ENCODE data around the gene DOCK4. TPM values are rescaled to one million over a fixed set of nuclear protein-coding genes. Genes with fewer than 3 reads are reported as not detected.
A peak's percentile ranks its signal among the peaks of the same experiment; 100 is the strongest.

Gene DOCK4
- total RNA-seq, 4 donors from 2014 or later: 9.9 to 30.9 (median 13.7) TPM

DNA sequence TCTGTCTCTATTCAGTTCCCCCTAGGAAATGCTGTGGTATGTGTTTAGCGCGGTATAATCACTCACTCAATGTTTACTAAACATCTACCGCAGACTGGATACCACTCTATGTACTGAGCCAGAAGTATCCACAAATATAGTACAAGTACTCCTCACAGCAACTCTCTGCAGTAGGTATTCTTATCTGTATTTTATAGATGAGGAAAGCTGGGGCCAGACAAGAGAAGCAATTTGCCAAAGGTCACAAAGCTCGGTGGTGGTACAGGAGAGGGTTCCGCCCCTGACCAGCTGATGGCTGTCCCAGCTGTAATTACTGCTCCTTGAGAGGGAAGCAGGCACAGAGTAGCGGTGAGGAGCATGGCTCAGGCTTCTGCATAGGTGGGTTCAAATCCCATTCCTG is 184.1 kb downstream of the DOCK4 start:
- WGBS, 2 donors: 86 to 89% methylated on average over 6 of the region's 6 CpGs
- Histone ChIP-seq H3K4me1 (peaks cover 0 to 27% (median 7%) of the 10 kb centered on the region in 3 donors), H3K36me3 (no peaks in the 10 kb centered on the region), H3K27me3 (no peaks in the 10 kb centered on the region), H3K27ac (peak overlapping the region in 2 of 4 donors; percentile 27 to 36), H3K4me3 (no peak overlapping the region), H3K9me3 (no peaks in the 10 kb centered on the region)
- DNase-seq: no peak
- TF ChIP-seq CTCF (IDR thresholded peaks at IDR 0.05) (no peak), POLR2A (IDR thresholded peaks at IDR 0.05) (no peak)
- intact Hi-C loops (cut with DNase I): no loop called here

- DNase-seq: no peak
- intact Hi-C loops (cut with DNase I): no loop called here
- H3K4me1 ChIP-seq: peaks cover 0 to 27% (median 7%) of the 10 kb centered on the region in 3 donors
- WGBS, 2 donors: 81 to 89% methylated on average over 7 of the region's 7 CpGs
- no peaks in the 10 kb centered on the region for H3K27me3 ChIP-seq
- H3K4me3 ChIP-seq: no peak overlapping the region
- no peak for TF ChIP-seq CTCF (IDR thresholded peaks at IDR 0.05)
- TF ChIP-seq POLR2A (IDR thresholded peaks at IDR 0.05): no peak
- peak overlapping the region in 2 of 4 donors; percentile 27 to 36 for H3K27ac ChIP-seq
- no peaks in the 10 kb centered on the region for H3K9me3 ChIP-seq
- no peaks in the 10 kb centered on the region for H3K36me3 ChIP-seq
Measured at GRCh38 chr7:112021379-112022044, 184.7 kb downstream of the DOCK4 start.

GRCh38 chr7:112020800-112021199 is 185.4 kb downstream of the DOCK4 start:
- H3K9me3 ChIP-seq: no peaks in the 10 kb centered on the region
- TF ChIP-seq CTCF (IDR thresholded peaks at IDR 0.05): no peak
- TF ChIP-seq POLR2A (IDR thresholded peaks at IDR 0.05): no peak
- no peak for DNase-seq
- peaks cover 0 to 27% (median 7%) of the 10 kb centered on the region in 3 donors for H3K4me1 ChIP-seq
- H3K27me3 ChIP-seq: no peaks in the 10 kb centered on the region
- 65 to 68% methylated on average over 4 of the region's 4 CpGs for WGBS, 2 donors
- H3K4me3 ChIP-seq: no peak overlapping the region
- intact Hi-C loops (cut with DNase I): no loop called here
- no peaks in the 10 kb centered on the region for H3K36me3 ChIP-seq
- H3K27ac ChIP-seq: peak overlapping the region in 1 of 4 donors; percentile 27

DNA sequence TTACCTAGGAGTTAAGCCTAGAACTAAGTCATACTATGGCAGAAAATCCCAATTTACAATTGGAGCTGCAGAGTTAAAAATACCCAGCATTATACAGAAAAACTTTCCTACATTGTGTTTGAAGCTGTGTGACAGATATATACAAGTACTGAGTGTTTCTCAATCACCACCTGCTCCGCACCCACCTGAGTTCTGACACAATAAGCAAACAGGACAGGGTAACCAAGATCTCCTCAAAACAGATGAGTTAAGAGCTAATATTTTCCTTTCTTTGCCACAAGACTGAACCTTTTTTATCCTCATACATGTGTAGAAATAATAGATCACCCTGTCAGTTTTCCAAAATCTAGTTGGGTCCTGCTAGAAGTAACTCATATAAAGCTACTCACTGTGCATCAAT is 186.3 kb downstream of the DOCK4 start:
- WGBS, 2 donors: 85 to 89% methylated on average over 1 of the region's 1 CpG
- DNase-seq: no peak
- Histone ChIP-seq H3K27ac (peak overlapping the region in 2 of 4 donors; percentile 1 to 5), H3K4me3 (no peak overlapping the region), H3K4me1 (peaks cover 0 to 27% (median 7%) of the 10 kb centered on the region in 3 donors), H3K9me3 (no peaks in the 10 kb centered on the region), H3K36me3 (no peaks in the 10 kb centered on the region), H3K27me3 (no peaks in the 10 kb centered on the region)
- TF ChIP-seq CTCF (IDR thresholded peaks at IDR 0.05): no peak
- TF ChIP-seq POLR2A (IDR thresholded peaks at IDR 0.05): no peak
- intact Hi-C loops (cut with DNase I): no loop called here

GRCh38 chr7:112018305-112019030 is 187.7 kb downstream of the DOCK4 start:
- TF ChIP-seq POLR2A (IDR thresholded peaks at IDR 0.05) (no peak), CTCF (IDR thresholded peaks at IDR 0.05) (no peak)
- Histone ChIP-seq H3K4me1 (peaks cover 0 to 27% (median 7%) of the 10 kb centered on the region in 3 donors), H3K4me3 (no peak overlapping the region), H3K36me3 (no peaks in the 10 kb centered on the region), H3K9me3 (no peaks in the 10 kb centered on the region), H3K27me3 (no peaks in the 10 kb centered on the region), H3K27ac (no peak overlapping the region)
- intact Hi-C loops (cut with DNase I): no loop called here
- no peak for DNase-seq

All from esophagus squamous epithelium (tissue), 5 donors.